Stimulated activated CD8-positive, alpha-beta memory T cell treated with anti-CD3 and anti-CD28 coated beads, Interleukin-15, amount 100 ng/mL, for 24 hours (primary cell): Measurements from ENCODE around the gene SMARCC1.
"Not testable (repeated sequence)": the region's sequence is repeated elsewhere in the genome, so short reads cannot be mapped to it uniquely, and the experiment has no call there.

ENCODE experiments used
- DNase-seq: peaks from one replicate; pipeline ENCODE4 v3.0.0-alpha.2; 2020; ENCODE audit warnings: low read depth

SMARCC1 gene

DNA sequence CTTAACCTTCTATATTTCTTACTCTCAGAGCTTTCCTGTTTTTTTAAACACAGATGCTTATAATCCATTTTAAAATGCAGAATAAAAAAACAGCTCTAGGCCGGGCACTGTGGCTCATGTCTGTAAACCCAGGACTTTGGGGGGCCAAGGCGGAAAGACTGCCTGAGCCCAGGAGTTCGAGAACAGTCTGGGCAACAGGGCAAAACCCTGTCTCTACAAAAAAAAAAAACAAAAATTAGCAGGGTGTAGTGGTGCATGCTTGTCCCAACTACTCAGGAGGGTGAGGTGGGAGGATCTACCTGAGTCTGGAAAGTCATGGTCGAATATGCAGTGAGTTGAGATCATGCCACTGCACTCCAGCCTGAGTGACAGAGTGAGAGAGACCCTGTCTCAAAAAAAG lies 15.5 kb downstream of the SMARCC1 start:
- no peak for DNase-seq

DNA sequence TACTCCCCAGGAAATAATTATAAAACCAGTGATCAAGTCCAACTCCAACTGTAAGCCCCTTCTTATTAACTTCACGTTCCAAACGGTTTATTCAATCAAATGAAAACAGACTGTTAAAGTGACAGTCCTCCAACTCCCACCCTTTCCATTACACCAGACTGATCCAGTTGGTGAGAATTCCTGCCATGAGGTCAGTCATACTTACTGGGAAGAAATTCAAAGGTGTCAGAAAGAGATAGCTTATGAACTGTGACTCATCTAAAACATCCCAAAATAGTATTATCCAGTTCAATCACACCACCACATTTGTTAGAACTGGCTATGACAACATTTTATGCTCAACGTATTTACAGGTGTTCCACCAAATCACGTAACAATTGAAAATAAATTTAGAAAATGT lies 19.5 kb downstream of the SMARCC1 start:
- DNase-seq: no peak

DNA sequence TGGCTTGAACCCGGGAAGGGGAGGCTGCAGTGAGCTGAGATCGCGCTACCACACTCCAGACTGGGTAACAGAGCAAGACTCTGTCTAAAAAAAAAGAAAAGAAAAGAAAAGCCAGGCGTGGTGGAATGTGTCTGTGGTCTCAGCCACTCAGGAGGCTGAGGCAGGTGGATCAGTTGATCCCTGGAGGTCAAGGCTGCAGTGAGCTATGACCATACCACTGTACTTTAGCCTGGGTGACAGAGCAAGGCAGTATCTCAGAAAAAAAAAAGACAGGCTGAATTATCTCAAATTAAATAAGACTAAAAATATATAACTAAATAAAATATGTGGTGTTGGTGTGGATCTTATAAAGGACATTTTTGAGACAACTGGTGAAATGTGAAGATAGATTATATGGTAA lies 20.6 kb downstream of the SMARCC1 start:
- DNase-seq: no peak

DNA sequence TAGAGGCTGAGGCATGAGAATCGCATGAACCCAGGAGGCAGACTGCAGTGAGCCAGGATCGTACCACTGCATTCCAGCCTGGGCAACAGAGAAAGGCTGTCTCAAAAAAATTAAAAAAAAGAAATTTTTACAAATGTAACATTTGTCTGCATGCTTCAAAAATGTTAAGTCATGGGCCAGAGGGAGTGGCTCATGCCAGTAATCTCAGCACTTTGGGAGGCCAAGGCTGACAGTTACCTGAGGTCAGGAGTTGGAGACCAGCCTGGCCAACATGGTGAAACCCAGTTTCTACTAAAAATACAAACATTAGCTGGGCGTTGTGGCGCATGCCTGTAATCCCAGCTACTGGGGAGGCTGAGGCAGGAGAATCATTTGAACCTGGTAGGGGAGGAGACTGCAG lies 21.5 kb downstream of the SMARCC1 start:
- DNase-seq: not testable (repeated sequence)

DNA sequence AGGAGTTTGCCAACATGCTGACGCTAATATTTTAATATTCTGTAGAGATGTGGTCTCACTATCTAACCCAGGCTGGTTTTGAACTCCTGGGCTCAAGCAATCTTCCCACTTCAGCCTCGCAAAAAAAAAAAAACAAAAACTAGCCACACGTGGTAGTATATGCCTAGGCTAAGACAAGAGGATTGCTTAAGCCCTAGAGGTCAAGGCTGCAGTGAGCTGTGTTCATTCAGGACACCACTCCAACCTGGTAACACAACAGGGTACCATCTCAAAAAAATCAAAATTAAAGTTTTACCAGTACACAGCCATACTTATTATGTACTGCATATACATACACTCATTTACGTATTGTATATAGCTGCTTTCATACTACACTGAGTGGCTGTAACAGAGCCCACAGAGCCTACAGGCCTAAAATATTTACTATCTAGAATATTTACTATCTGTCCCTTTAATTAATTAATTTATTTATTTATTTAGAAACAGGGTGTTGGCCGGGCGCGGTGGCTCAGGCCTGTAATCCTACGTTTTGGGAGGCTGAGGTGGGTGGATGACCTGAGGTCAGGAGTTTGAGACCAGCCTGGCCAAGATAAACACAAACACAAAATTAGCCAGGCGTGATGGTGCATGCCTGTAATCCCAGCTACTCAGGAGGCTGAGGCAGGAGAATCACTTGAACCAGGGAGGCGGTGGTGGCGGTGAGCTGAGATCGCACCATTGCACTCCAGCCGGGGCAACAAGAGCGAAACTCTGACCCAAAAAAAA lies 23.2 kb downstream of the SMARCC1 start:
- no peak for DNase-seq

DNA sequence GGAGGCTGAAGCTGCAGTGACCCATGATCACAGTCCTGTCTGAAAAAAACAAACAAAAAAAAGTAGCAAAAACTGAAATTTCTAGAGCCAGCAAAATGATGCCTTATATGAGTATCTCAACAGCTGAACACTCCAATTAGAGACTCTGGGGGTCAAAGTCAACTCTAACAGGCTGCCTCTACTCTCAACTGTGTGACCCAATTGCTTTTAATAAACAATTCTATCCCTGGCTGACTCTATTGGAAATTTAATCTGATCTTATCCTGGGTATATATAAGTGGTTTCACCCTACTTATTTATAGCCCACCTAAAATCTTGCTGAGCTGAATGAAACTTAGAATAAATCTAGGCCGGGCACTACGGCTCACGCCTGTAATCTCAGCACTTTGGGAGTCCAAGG lies 29.0 kb downstream of the SMARCC1 start:
- no peak for DNase-seq

DNA sequence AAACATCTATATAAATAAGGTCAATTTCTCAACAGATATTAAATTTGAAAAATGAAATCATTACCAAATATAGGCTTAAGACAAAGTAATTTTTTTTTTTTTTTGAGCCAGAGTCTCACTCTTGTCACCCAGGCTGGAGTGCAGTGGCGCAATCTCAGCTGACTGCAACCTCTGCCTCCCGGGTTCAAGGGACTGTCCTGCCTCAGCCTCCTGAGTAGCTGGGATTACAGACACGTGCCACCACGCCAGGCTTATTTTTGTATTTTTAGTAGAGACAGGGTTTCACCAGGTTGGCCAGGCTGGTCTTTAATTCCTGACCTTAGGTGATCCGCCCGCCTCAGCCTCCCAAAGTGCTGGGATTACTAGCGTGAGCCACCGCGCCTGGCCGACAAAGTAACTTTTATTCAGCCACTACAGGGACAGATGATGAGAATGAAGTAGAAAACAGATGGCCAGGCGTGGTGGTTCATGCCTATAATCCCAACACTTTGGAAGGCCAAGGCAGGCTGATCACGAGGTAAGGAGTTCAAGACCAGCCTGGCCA lies 30.8 kb downstream of the SMARCC1 start:
- DNase-seq: not testable (repeated sequence)

DNA sequence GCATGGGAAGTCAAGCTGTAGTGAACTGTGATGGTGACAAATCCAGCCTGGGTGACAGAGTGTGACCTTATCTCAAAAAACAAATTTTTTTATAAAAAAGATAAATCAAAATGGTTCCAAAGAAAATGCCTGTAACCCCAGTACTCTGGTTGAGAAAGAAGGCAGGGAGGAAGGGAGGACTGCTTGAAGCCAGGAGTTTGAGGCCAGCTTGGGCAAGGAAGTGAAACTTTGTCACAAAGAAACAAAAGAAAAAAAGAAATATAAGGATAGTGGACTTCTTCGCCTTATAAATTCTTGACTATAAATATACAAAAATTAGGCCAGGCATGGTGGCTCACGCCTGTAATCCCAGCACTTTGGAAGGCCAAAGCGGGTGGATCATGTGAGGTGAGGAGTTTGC lies 34.1 kb downstream of the SMARCC1 start:
- DNase-seq: no peak

DNA sequence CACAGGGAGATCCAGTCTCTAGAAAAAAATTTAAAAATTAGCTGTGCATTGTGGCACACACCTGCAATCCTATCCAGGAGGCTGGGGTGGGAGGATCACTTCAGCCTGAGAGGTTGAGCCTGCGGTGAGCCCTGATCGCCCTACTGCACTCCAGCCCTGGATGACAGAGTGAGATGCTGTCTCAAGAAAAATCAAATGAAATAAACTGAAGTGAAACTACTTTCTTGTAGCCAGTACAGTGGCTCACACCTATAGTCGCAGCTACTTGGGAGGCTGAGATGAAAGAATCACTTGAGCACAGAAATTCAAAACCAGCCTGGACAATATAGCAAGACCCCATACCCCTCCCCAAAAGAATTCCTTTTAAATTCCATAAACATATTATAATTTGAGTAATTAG lies 35.4 kb downstream of the SMARCC1 start:
- no peak for DNase-seq

DNA sequence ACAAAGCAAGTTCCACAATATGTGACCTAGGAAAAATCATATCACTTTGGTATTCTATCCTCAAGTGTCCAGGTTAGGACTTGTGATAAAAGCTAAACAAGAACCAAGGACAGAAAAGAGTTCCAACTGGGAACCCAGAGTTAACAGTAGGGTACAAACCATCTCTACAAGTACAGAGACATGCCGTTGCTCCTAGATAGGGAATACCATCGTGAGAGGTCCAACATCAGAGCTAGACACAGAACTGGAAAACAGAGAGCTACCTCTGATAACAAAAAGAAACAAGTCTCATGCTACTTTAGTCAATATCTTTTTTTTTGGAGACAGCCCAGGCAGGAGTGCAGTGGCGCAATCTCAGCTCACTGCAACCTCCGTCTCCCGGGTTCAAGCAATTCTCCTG lies 37.8 kb downstream of the SMARCC1 start:
- no peak for DNase-seq

DNA sequence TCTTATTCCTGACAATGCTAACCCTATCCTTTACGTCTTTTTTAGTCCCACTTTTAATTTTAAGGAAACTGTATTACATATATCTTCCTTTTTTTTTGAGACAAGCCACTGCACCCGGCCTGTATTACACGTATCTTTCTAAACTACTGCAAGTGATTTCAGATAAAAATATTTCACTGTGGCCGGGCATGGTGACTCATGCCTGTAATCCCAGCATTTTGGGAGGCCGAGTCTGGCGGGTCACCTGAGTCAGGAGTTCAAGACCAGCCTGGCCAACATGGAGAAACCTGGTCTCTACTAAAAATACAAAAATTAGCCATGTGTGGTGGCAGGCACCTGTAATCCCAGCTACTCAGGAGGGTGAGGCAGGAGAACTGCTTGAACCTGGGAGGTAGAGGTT lies 38.3 kb downstream of the SMARCC1 start:
- DNase-seq: not testable (repeated sequence)

DNA sequence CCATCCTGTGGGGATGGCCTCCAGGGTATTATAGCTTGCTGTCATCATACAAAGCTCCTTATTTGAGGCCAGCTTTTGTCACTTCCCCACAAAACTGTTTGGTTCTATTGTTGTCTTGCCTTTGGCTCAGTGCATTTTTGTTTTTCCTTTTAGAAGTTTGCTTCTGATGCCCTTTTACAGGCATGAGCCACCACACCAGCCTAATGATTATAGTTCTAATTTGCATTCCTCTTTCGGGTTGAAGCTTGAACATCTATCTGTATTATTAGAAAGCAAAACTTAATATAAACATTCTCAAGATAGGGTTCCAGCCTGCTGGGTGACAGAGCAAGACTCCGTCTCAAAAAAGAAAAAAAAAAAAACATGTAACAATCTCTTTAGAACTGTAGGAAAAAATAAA lies 39.8 kb downstream of the SMARCC1 start:
- DNase-seq: no peak

DNA sequence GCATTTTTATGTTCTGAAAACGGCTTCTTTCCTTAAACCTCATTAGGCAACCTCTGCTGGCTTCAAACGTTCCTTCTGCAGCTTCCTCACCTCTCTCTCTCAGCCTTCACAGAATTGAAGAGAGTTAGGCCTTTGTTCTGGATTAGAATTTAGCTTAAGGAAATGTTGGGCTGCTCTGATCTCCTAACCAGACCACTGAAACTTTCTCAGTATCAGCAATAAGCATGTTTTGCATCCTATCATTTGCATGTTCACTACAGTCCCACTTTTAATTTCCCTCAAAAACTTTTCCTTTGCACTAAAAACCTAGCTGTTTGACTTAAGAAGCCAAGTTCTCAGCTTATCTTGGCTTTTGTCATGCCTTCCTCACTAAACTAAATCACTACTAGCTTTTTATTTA lies 49.5 kb downstream of the SMARCC1 start:
- DNase-seq: no peak

DNA sequence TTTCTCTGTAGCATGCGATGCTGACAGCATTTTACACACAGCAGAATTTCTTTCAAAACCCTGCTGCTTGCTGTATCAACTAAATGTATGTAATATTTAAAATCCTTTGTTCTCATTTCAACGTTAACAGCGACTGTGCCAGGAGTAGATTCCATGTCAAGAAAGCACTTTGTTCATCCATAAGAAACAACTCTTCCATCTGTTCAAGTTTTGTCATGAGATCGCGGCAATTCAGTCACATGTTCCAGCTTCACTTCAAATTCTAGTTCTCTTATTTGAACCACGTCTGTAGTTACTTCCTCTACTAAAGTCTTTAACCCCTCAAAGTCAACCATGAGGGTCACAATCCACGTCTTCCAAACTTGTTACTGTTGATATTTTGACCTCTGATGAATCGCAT lies 50.6 kb downstream of the SMARCC1 start:
- no peak for DNase-seq

DNA sequence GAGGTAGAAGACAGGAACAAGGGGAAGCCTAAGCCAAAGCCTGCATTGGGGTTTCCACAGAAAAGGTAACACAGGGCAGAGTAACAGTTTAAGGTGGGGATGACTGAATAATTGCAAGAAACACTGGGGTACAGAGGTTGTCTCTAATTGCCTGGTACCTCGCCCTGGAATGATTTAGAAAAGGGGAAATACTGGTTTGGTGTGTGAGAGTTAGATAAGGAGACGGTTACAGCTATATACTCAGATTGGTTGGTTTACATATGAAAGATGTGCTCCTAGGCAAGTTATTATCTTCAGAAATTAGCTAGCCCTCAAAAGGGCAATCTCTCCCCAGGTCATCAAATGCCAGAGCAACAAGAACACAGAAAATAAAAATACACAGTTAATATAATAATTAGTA lies 58.8 kb downstream of the SMARCC1 start:
- DNase-seq: no peak

DNA sequence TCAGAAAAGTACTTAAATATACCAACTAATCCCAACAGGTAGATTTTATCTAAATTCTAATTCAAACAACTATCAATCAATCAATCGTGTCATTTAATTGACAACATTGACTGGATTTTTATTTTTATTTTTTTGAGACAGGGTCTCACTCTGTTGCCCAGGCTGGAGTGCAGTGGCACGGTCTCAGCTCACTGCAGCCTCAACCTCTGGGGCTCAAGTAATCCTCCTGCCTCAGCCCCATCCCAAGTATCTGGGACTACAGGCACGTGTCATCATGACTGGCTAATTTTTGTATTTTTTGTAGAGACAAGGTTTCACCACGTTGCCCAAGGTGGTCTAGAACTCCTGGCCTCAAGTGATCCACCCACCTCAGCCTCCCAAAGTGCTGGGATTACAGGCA lies 64.2 kb downstream of the SMARCC1 start:
- DNase-seq: not testable (repeated sequence)

DNA sequence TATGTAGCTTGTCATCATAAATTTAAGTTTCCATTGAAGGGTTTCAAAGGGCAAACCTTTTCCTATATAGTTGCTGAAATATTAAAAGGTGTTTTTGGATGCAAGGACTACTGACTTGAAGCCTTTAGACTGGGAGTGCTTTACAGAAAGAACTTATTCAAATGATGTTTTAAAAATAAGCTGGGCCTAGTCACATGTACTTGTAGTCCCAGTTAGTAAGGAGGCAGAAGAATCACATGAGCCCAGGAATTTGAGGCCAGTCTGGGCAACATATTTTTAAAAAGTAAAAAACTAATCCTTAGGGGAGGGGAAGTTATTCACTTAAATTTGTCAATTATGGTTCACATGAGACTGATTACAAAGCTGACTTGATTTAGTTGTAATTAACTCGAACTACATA lies 65.0 kb downstream of the SMARCC1 start:
- no peak for DNase-seq

DNA sequence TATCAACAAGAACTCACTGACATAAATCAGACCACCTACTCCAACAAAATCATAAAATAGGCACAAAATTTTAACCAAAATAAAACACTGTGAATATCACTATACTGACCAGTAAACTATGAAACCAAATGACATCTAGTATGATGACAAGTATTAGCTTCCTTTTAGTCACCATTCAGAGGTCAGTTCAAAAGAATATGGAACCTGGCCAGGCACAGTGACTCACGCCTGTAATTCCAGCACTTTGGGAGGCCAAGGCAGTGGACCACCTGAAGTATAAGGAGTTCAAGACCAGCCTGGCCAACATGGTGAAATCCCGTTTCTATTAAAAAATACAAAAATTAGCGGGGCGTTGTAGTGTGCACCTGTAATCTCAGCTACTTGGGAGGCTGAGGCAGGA lies 65.8 kb downstream of the SMARCC1 start:
- no peak for DNase-seq

DNA sequence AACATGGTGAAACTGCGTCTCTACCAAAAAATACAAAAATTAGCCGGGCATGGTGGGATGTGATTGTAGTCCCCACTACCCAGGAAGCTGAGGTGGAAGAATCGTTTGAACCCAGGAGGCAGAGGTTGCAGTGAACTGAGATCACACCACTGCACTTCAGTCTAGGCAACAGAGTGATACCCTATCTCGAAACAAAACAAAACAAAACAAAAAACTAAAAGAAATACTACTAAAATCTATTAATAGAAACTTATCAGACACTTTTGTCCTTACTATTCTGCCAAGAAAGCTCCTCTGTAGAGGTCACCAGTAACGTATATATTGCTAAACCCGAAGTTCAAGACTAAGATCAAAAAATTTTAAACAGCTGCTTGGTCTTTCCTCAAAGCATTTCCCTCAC lies 67.1 kb downstream of the SMARCC1 start:
- DNase-seq: no peak

DNA sequence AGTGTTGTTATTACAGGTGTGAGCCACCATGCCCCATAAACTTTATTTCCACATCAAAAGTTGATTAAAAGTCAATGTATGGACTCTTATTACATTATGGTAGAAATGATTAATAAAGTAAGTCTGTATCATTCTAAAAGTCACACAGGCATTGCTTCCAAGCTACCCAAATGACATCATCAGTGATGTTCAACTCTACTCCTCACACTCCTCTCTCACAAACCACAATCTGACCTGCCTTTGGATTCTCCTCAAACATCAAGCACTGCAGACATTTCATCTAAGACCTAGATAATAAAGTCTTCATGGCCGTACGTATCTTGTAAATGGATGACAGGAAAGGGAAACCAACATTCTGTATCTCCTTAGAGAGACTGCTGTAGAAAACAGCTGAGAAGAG lies 68.0 kb downstream of the SMARCC1 start:
- no peak for DNase-seq

DNA sequence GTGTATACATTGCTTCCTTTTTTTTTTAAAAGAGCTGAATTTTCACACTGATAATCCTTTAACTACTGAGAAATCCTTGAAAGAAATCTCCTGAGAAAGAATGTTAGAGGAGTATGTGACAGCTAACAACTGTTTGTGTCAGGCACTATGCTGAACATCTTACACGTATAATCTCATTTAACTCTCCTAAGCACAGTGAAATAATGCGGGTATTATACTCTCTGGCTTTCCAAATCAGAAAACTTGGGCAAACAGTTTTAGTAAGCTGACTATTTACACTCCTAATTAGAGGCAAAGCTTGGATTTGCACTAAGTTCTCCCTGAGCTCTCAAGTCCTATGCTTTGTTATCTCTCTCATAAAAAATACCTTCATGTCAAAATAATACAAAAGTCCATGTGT lies 69.3 kb downstream of the SMARCC1 start:
- DNase-seq: no peak

DNA sequence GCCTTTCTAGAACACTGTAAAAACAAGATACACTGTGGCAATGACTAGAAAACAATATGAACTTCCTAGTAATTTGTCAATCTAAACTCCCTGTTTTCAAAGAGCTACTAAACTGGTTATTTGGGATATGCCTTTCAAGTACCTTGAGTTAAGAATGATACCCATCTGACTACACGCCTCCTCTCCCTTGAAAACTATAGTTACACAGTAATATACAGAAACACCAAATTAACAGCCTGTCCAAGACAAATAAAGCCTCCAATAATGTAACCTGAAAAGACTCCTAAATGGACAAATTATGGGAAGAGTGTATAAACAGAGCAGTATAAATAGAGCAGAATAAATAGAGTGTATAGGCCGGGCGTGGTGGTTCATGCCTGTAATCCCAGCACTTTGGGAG lies 70.1 kb downstream of the SMARCC1 start:
- no peak for DNase-seq

DNA sequence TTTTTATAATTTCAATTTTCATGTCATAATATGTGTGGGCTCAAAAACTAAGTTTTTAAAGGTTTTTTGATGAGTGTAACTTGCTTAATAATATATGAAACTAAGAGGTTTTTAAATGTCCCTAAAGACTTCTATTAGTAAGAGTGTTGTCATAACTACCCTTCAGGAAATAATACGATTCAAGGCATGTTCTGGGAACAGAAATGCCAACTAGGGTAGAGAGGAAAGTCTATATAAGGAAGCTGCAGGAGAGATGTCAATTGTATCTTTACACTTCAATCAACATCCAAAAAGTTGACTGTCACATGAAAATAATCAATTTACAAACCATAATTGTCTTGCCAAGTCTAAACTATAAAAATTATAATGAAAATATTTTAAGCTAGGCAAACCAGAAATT lies 76.3 kb downstream of the SMARCC1 start:
- no peak for DNase-seq

DNA sequence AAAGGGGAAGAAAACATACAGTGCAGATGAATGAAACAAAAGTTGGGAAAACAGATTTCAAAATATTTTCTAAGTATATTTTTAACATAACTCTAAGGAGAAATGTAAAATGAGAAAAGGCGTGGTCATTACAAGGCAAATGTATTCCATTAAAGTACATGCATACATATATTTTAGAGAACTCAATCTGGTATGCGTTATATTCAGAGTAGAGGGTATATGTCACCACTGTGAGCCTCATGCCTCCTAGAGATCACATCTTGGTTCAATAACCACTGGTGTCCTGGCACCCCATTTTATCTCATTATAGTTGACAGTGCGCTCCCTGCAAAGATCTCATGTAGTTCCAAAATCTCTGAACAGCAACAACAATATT lies 77.5 kb downstream of the SMARCC1 start:
- DNase-seq: no peak
